Ectodermal cell (in vitro differentiated cells): ENCODE results near the gene MFRP.
A peak's percentile ranks its signal among the peaks of the same experiment; 100 is the strongest.

Source experiments
- H3K27ac ChIP-seq: 2 replicates; pipeline ENCODE4 v1.7.0; 2013; ENCODE audit warnings: mild to moderate bottlenecking, low read depth, low read length; ENCODE audit not compliant: insufficient read depth, poor library complexity, severe bottlenecking
- H3K27me3 ChIP-seq: 2 replicates; pipeline ENCODE4 v1.7.0; 2013; ENCODE audit warnings: mild to moderate bottlenecking, low read length; ENCODE audit not compliant: insufficient read depth, control insufficient read depth, poor library complexity, severe bottlenecking
- H3K36me3 ChIP-seq: one replicate; pipeline ENCODE4 v1.7.0; 2013; ENCODE audit warnings: low read length; ENCODE audit not compliant: control insufficient read depth, insufficient read depth
- H3K4me1 ChIP-seq: one replicate; pipeline ENCODE4 v1.7.0; 2013; ENCODE audit warnings: low read length; ENCODE audit not compliant: control insufficient read depth, insufficient read depth
- H3K4me3 ChIP-seq: 2 replicates; pipeline ENCODE4 v1.7.0; 2013; ENCODE audit warnings: low read depth, low read length, control low read depth; ENCODE audit not compliant: insufficient read depth
- H3K9me3 ChIP-seq: 2 replicates; pipeline ENCODE4 v1.7.0; 2013; ENCODE audit warnings: mild to moderate bottlenecking, low read length, moderate library complexity; ENCODE audit not compliant: control insufficient read depth
- WGBS, 2 experiments: methylation state at CpG; one replicate each; pipeline ENCODE4 v1.1.7; 2013; ENCODE audit warnings: missing lambda C conversion rate in 2 of 2; 5-methylcytosine and 5-hydroxymethylcytosine counted together

The MFRP gene

GRCh38 chr11:119342362-119343130 lies 4.0 kb downstream of the MFRP start:
- H3K36me3 ChIP-seq: no peaks in the 10 kb centered on the region
- H3K4me1 ChIP-seq: peaks cover 24% of the 10 kb centered on the region
- no peak overlapping the region for H3K4me3 ChIP-seq
- no peak overlapping the region for H3K27ac ChIP-seq
- WGBS, 2 experiments: 89 to 90% methylated on average over 10 of the region's 10 CpGs
- H3K27me3 ChIP-seq: peaks cover 40% of the 10 kb centered on the region
- no peaks in the 10 kb centered on the region for H3K9me3 ChIP-seq

GRCh38 chr11:119342023-119342300 lies 4.5 kb downstream of the MFRP start:
- Histone ChIP-seq H3K27ac (no peak overlapping the region), H3K4me3 (no peak overlapping the region), H3K27me3 (peaks cover 40% of the 10 kb centered on the region), H3K9me3 (no peaks in the 10 kb centered on the region), H3K36me3 (no peaks in the 10 kb centered on the region), H3K4me1 (peaks cover 29% of the 10 kb centered on the region)
- WGBS, 2 experiments: 94 to 95% methylated on average over 7 of the region's 7 CpGs

GRCh38 chr11:119341222-119342022 lies 5.1 kb downstream of the MFRP start:
- no peak overlapping the region for H3K27ac ChIP-seq
- H3K4me1 ChIP-seq: peaks cover 29% of the 10 kb centered on the region
- H3K4me3 ChIP-seq: no peak overlapping the region
- H3K9me3 ChIP-seq: no peaks in the 10 kb centered on the region
- H3K36me3 ChIP-seq: peaks cover 1% of the 10 kb centered on the region
- peaks cover 40% of the 10 kb centered on the region for H3K27me3 ChIP-seq
- 42 to 47% methylated on average over 16 of the region's 16 CpGs for WGBS, 2 experiments

GRCh38 chr11:119340335-119341221 lies 5.9 kb downstream of the MFRP start, which contains the start of gene C1QTNF5:
Gene C1QTNF5, minus strand, starts transcription at chr11:119340883. Its CDS starts 486 bp downstream, at chr11:119340397.
- H3K27me3 ChIP-seq: peaks cover 40% of the 10 kb centered on the region
- peaks cover 37% of the 10 kb centered on the region for H3K4me1 ChIP-seq
- peaks cover 5% of the 10 kb centered on the region for H3K36me3 ChIP-seq
- H3K4me3 ChIP-seq: peak within 1 kb of the TSS; percentile 39
- H3K9me3 ChIP-seq: no peaks in the 10 kb centered on the region
- H3K27ac ChIP-seq: no peak within 1 kb of the TSS
- 3% methylated on average over 53 of the region's 53 CpGs for WGBS, 2 experiments

GRCh38 chr11:119339589-119340334 lies 6.7 kb downstream of the MFRP start:
- Histone ChIP-seq H3K36me3 (peaks cover 5% of the 10 kb centered on the region), H3K27me3 (peaks cover 40% of the 10 kb centered on the region), H3K9me3 (no peaks in the 10 kb centered on the region), H3K4me1 (peaks cover 45% of the 10 kb centered on the region), H3K4me3 (peak overlapping the region; percentile 39), H3K27ac (no peak overlapping the region)
- WGBS, 2 experiments: 5 to 7% methylated on average over 86 of the region's 86 CpGs

GRCh38 chr11:119338965-119339588 lies 7.4 kb downstream of the MFRP start:
- no peaks in the 10 kb centered on the region for H3K9me3 ChIP-seq
- no peak overlapping the region for H3K27ac ChIP-seq
- 62 to 63% methylated on average over 11 of the region's 11 CpGs for WGBS, 2 experiments
- peaks cover 45% of the 10 kb centered on the region for H3K4me1 ChIP-seq
- H3K36me3 ChIP-seq: peaks cover 5% of the 10 kb centered on the region
- peak overlapping the region; percentile 39 for H3K4me3 ChIP-seq
- peaks cover 40% of the 10 kb centered on the region for H3K27me3 ChIP-seq

- Histone ChIP-seq H3K27me3 (peaks cover 40% of the 10 kb centered on the region), H3K9me3 (no peaks in the 10 kb centered on the region), H3K36me3 (peaks cover 5% of the 10 kb centered on the region), H3K4me3 (peak overlapping the region; percentile 24), H3K4me1 (peaks cover 45% of the 10 kb centered on the region), H3K27ac (peak overlapping the region; percentile 90)
- 7 to 8% methylated on average over 17 of the region's 17 CpGs for WGBS, 2 experiments
Measured at GRCh38 chr11:119338318-119338890, 8.1 kb downstream of the MFRP start.

- no peaks in the 10 kb centered on the region for H3K9me3 ChIP-seq
- H3K4me3 ChIP-seq: peak overlapping the region; percentile 24
- peaks cover 45% of the 10 kb centered on the region for H3K4me1 ChIP-seq
- peak overlapping the region; percentile 90 for H3K27ac ChIP-seq
- peaks cover 5% of the 10 kb centered on the region for H3K36me3 ChIP-seq
- H3K27me3 ChIP-seq: peaks cover 39% of the 10 kb centered on the region
- 19 to 25% methylated on average over 9 of the region's 9 CpGs for WGBS, 2 experiments
Measured at GRCh38 chr11:119337581-119338317, 8.8 kb downstream of the MFRP start.
